WTC11 (cell line): ENCODE results near the gene ADGRE2. TPM values are rescaled to one million over a fixed set of nuclear protein-coding genes. Genes with fewer than 3 reads are reported as not detected.
"Not testable (repeated sequence)": the region's sequence is repeated elsewhere in the genome, so short reads cannot be mapped to it uniquely, and the experiment has no call there.

ENCODE experiments used
- ATAC-seq: fragments of 200-7000 bp; cut with Tn5 transposase; 2 replicates; pipeline ENCODE4 v1.10.0; 2021; ENCODE audit warnings: mild to moderate bottlenecking, moderate library complexity
- CTCF ChIA-PET: fragments of 300-600 bp; sonication (Branson Sonifier 250); formaldehyde crosslinking; loops from one replicate; lab custom pipeline; 2021; ENCODE audit warnings: antibody characterized with exemption; lab: Charles Lee
- POLR2A ChIA-PET: fragments of 350-600 bp; sonication (Branson Sonifier 250); formaldehyde crosslinking; loops from one replicate; lab custom pipeline; 2021; ENCODE audit warnings: antibody characterized with exemption; lab: Charles Lee
- DNase-seq: peaks from one replicate; pipeline ENCODE4 v3.0.0; 2021; ENCODE audit warnings: low spot score
- H3K27ac Mint-ChIP-seq: 2 replicates; pipeline ENCODE4 v1.8.0; 2021; ENCODE audit warnings: mixed read lengths
- H3K27me3 Mint-ChIP-seq: 2 replicates; pipeline ENCODE4 v1.8.0; 2021; ENCODE audit warnings: low read depth, mild to moderate bottlenecking, moderate library complexity, mixed read lengths
- H3K36me3 Mint-ChIP-seq: 2 replicates; pipeline ENCODE4 v1.8.0; 2021; ENCODE audit warnings: mixed read lengths
- H3K4me1 Mint-ChIP-seq: 2 replicates; pipeline ENCODE4 v1.8.0; 2022; ENCODE audit warnings: mixed read lengths
- H3K4me3 Mint-ChIP-seq: 2 replicates; pipeline ENCODE4 v1.8.0; 2021; ENCODE audit warnings: mild to moderate bottlenecking, moderate library complexity, mixed read lengths
- H3K9me3 Mint-ChIP-seq: 2 replicates; pipeline ENCODE4 v1.8.0; 2021; ENCODE audit warnings: mixed read lengths
- ATF1 ChIP-seq: sonication (generic); formaldehyde crosslinking; IDR thresholded peaks from 2 replicates; pipeline ENCODE4 v1.8.1; 2023; ENCODE audit warnings: mild to moderate bottlenecking, moderate library complexity, missing genetic modification reagents
- CBFB ChIP-seq: sonication (generic); formaldehyde crosslinking; IDR thresholded peaks from 2 replicates; pipeline ENCODE4 v1.8.1; 2022; ENCODE audit warnings: mild to moderate bottlenecking, low read depth, missing genetic modification reagents
- E2F1 ChIP-seq: sonication (generic); formaldehyde crosslinking; IDR thresholded peaks from 2 replicates; pipeline ENCODE4 v1.8.0; 2022; ENCODE audit warnings: mild to moderate bottlenecking, missing genetic modification reagents
- E2F5 ChIP-seq: sonication (generic); formaldehyde crosslinking; IDR thresholded peaks from 2 replicates; pipeline ENCODE4 v1.8.1; 2022; ENCODE audit warnings: mild to moderate bottlenecking, moderate library complexity, missing genetic modification reagents
- EMX1 ChIP-seq: fragments of 250-450 bp; sonication (Bioruptor Pico); IDR thresholded peaks from 2 replicates; pipeline ENCODE4 v1.8.0; 2021; ENCODE audit warnings: mild to moderate bottlenecking
- ESRRA ChIP-seq: sonication (generic); formaldehyde crosslinking; IDR thresholded peaks from 2 replicates; pipeline ENCODE4 v1.8.1; 2022; ENCODE audit warnings: mild to moderate bottlenecking, missing genetic modification reagents, borderline replicate concordance
- FOXK1 ChIP-seq: sonication (generic); formaldehyde crosslinking; IDR thresholded peaks from 2 replicates; pipeline ENCODE4 v1.8.0; 2022; ENCODE audit warnings: mild to moderate bottlenecking, moderate library complexity, missing genetic modification reagents
- GABPB1 ChIP-seq: sonication (generic); formaldehyde crosslinking; IDR thresholded peaks from 2 replicates; pipeline ENCODE4 v1.8.1; 2023; ENCODE audit warnings: mild to moderate bottlenecking, missing genetic modification reagents
- JAZF1 ChIP-seq: fragments of 250-450 bp; sonication (Bioruptor Pico); IDR thresholded peaks from 2 replicates; pipeline ENCODE4 v1.9.0; 2021; ENCODE audit warnings: moderate library complexity, mild to moderate bottlenecking, inconsistent platforms
- MXD4 ChIP-seq: fragments of 250-450 bp; sonication (Bioruptor Pico); IDR thresholded peaks from 2 replicates; pipeline ENCODE4 v1.8.0; 2021; ENCODE audit warnings: mild to moderate bottlenecking, moderate library complexity, borderline replicate concordance
- MYBL2 ChIP-seq: sonication (generic); formaldehyde crosslinking; IDR thresholded peaks from 2 replicates; pipeline ENCODE4 v1.8.1; 2023; ENCODE audit warnings: mild to moderate bottlenecking, moderate library complexity, missing genetic modification reagents
- NR3C1 ChIP-seq: sonication (generic); formaldehyde crosslinking; conservative IDR thresholded peaks from 2 replicates; pipeline ENCODE4 v1.8.1; 2023; ENCODE audit warnings: low read depth, mild to moderate bottlenecking, missing genetic modification reagents
- SOX15 ChIP-seq: fragments of 250-450 bp; sonication (Bioruptor Pico); IDR thresholded peaks from 2 replicates; pipeline ENCODE4 v1.9.0; 2021; ENCODE audit warnings: mild to moderate bottlenecking
- TEAD1 ChIP-seq: sonication (generic); formaldehyde crosslinking; IDR thresholded peaks from 2 replicates; pipeline ENCODE4 v1.8.0; 2022; ENCODE audit warnings: mild to moderate bottlenecking, missing genetic modification reagents
- TP53 ChIP-seq: sonication (generic); formaldehyde crosslinking; IDR thresholded peaks from 2 replicates; pipeline ENCODE4 v1.8.1; 2023; ENCODE audit warnings: mild to moderate bottlenecking, missing genetic modification reagents
- ZNF512 ChIP-seq: sonication (generic); formaldehyde crosslinking; IDR thresholded peaks from 2 replicates; pipeline ENCODE4 v1.8.1; 2022; ENCODE audit warnings: missing genetic modification reagents, borderline replicate concordance
- total RNA-seq: library from RNA; stranded (reverse); gene quantifications from 3 replicates; pipeline ENCODE4 v1.2.3, GENCODE V29; 2021
- TF ChIP-seq, protein P1 (sequence below): fragments of 250-450 bp; sonication (Bioruptor Pico); IDR thresholded peaks from 2 replicates; pipeline ENCODE4 v1.9.0; 2021; ENCODE audit warnings: mild to moderate bottlenecking
- TF ChIP-seq, protein P2 (sequence below): fragments of 250-450 bp; sonication (Bioruptor Pico); IDR thresholded peaks from 2 replicates; pipeline ENCODE4 v1.9.0; 2021; ENCODE audit warnings: mild to moderate bottlenecking

Gene ADGRE2
- total RNA-seq, 1 experiment from 2014 or later: 4.0 TPM

- DNase-seq (peak; percentile 36), ATAC-seq (peak; percentile 10; the same call in 1 of the 2 replicates)
- H3K4me1 Mint-ChIP-seq: peaks cover 7% of the 10 kb centered on the region
- no peaks in the 10 kb centered on the region for H3K9me3 Mint-ChIP-seq
- peaks cover 7% of the 10 kb centered on the region; the same call in 1 of the 2 replicates for H3K27me3 Mint-ChIP-seq
- CTCF ChIA-PET: interaction anchor here (0.6 to 2.9 kb wide), 12 partner anchors 9 to 325 kb away, joined by 3 to 24 read pairs (median 4); partner anchors contain the start of gene ZNF333
- TF ChIP-seq ZNF512: no peak
- TF ChIP-seq, protein P1, sequence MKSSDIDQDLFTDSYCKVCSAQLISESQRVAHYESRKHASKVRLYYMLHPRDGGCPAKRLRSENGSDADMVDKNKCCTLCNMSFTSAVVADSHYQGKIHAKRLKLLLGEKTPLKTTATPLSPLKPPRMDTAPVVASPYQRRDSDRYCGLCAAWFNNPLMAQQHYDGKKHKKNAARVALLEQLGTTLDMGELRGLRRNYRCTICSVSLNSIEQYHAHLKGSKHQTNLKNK (CRISPR knock-in tag): no peak
- no peak for TF ChIP-seq NR3C1 (CRISPR knock-in tag)
- no peak for TF ChIP-seq GABPB1 (CRISPR knock-in tag)
- TF ChIP-seq ATF1 (CRISPR knock-in tag): no peak
- TF ChIP-seq JAZF1 (CRISPR knock-in tag): no peak
- no peak for TF ChIP-seq SOX15
- no peak for TF ChIP-seq ESRRA (CRISPR knock-in tag)
- no peak for TF ChIP-seq CBFB (CRISPR knock-in tag)
- TF ChIP-seq TP53 (CRISPR knock-in tag): no peak
- no peak for TF ChIP-seq E2F1 (CRISPR knock-in tag)
- no peak for TF ChIP-seq MXD4 (CRISPR knock-in tag)
- no peak for TF ChIP-seq EMX1
- no peak for TF ChIP-seq MYBL2 (CRISPR knock-in tag)
- TF ChIP-seq, protein P2, sequence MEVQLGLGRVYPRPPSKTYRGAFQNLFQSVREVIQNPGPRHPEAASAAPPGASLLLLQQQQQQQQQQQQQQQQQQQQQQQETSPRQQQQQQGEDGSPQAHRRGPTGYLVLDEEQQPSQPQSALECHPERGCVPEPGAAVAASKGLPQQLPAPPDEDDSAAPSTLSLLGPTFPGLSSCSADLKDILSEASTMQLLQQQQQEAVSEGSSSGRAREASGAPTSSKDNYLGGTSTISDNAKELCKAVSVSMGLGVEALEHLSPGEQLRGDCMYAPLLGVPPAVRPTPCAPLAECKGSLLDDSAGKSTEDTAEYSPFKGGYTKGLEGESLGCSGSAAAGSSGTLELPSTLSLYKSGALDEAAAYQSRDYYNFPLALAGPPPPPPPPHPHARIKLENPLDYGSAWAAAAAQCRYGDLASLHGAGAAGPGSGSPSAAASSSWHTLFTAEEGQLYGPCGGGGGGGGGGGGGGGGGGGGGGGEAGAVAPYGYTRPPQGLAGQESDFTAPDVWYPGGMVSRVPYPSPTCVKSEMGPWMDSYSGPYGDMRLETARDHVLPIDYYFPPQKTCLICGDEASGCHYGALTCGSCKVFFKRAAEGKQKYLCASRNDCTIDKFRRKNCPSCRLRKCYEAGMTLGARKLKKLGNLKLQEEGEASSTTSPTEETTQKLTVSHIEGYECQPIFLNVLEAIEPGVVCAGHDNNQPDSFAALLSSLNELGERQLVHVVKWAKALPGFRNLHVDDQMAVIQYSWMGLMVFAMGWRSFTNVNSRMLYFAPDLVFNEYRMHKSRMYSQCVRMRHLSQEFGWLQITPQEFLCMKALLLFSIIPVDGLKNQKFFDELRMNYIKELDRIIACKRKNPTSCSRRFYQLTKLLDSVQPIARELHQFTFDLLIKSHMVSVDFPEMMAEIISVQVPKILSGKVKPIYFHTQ: no peak
- TF ChIP-seq FOXK1 (CRISPR knock-in tag): no peak
- no peak for TF ChIP-seq E2F5 (CRISPR knock-in tag)
- no peak for TF ChIP-seq TEAD1 (CRISPR knock-in tag)
- peak overlapping the region; percentile 90 for H3K4me3 Mint-ChIP-seq
- POLR2A ChIA-PET: interaction anchor here (0.6 kb wide), 5 partner anchors 14 to 308 kb away, joined by 4 to 6 read pairs (median 5); no protein-coding TSS in a partner anchor
- peaks cover 8% of the 10 kb centered on the region for H3K36me3 Mint-ChIP-seq
- H3K27ac Mint-ChIP-seq: no peak overlapping the region
Measured at GRCh38 chr19:14775869-14776586, 2.3 kb downstream of the ADGRE2 start.

DNA sequence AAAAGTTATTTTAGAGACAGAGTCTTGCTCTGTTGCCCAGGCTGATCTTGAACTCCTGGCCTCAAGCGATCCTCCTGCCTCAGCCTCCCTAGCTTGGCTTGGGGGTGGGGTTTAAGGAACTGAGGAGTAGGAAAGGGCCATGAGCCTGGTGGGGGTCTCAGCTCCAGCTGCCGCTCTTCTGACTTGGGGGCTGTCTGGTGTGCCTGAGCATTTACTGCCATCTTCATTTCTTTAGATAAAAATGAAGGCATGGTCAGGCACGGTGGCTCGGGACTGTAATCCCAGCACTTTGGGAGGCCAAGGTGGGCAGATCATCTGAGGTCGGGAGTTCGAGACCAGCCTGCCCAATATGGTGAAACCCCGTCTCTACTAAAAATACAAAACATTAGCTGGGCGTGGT lies 3.0 kb downstream of the ADGRE2 start:
- peak overlapping the region; percentile 90 for H3K4me3 Mint-ChIP-seq
- POLR2A ChIA-PET: interaction anchor here (0.6 kb wide), 2 partner anchors 227 to 308 kb away, joined by 5 to 6 read pairs; no protein-coding TSS in a partner anchor

More for the DNA sequence above, 3.0 kb downstream of the ADGRE2 start:
- H3K36me3 Mint-ChIP-seq, H3K27ac Mint-ChIP-seq, DNase-seq, ATAC-seq, H3K27me3 Mint-ChIP-seq, H3K9me3 Mint-ChIP-seq, H3K4me1 Mint-ChIP-seq: not testable (repeated sequence)
- CTCF ChIA-PET: interaction anchor here (0.6 to 1.7 kb wide), 6 partner anchors 11 to 326 kb away, joined by 3 to 6 read pairs (median 4); no protein-coding TSS in a partner anchor
